Loucy (cell line): ENCODE results near the gene LGALS3BP.

ENCODE experiments used
- H2AFZ ChIP-seq: fragments of 200-600 bp; sonication (generic); 2 replicates; pipeline ENCODE4 v1.6.0; 2016; ENCODE audit warnings: antibody characterized with exemption, mild to moderate bottlenecking, low read length, moderate library complexity
- H3F3A ChIP-seq: fragments of 200-600 bp; 2 replicates; pipeline ENCODE4 v1.6.0; 2016; ENCODE audit warnings: antibody characterized with exemption, low read depth, mild to moderate bottlenecking
- H3K27me3 ChIP-seq: fragments of 200-600 bp; sonication (generic); 2 replicates; pipeline ENCODE4 v1.6.1; 2014; ENCODE audit warnings: low read length, mild to moderate bottlenecking; ENCODE audit not compliant: insufficient read depth, poor library complexity, severe bottlenecking
- H3K36me3 ChIP-seq: fragments of 200-600 bp; sonication (generic); 2 replicates; pipeline ENCODE4 v1.6.1; 2016; ENCODE audit warnings: low read length; ENCODE audit not compliant: insufficient read depth
- H3K4me1 ChIP-seq: fragments of 200-600 bp; sonication (generic); 2 replicates; pipeline ENCODE4 v1.5.1; 2014; ENCODE audit warnings: low read length, mild to moderate bottlenecking; ENCODE audit not compliant: insufficient read depth, poor library complexity, severe bottlenecking
- H3K4me2 ChIP-seq: fragments of 200-600 bp; sonication (generic); 2 replicates; pipeline ENCODE4 v1.6.0; 2014; ENCODE audit warnings: antibody characterized with exemption, low read length, low read depth, mild to moderate bottlenecking; ENCODE audit not compliant: poor library complexity, severe bottlenecking
- H3K4me3 ChIP-seq: fragments of 200-600 bp; sonication (generic); 2 replicates; pipeline ENCODE4 v1.5.1; 2014; ENCODE audit warnings: low read length, mild to moderate bottlenecking, mixed read lengths; ENCODE audit not compliant: poor library complexity, severe bottlenecking
- H3K79me2 ChIP-seq: fragments of 200-600 bp; sonication (generic); 2 replicates; pipeline ENCODE4 v1.6.1; 2014; ENCODE audit warnings: low read length; ENCODE audit not compliant: insufficient read depth
- H3K9ac ChIP-seq: fragments of 200-600 bp; sonication (generic); 2 replicates; pipeline ENCODE4 v1.6.0; 2014; ENCODE audit warnings: mild to moderate bottlenecking, low read depth, low read length, moderate library complexity; ENCODE audit not compliant: poor library complexity, severe bottlenecking
- H3K9me2 ChIP-seq: fragments of 200-600 bp; sonication (generic); replicated peaks from 2 replicates; pipeline ENCODE4 v1.6.1; 2016; ENCODE audit warnings: low read depth, low read length, mixed read lengths
- H3K9me3 ChIP-seq: fragments of 200-600 bp; sonication (generic); 2 replicates; pipeline ENCODE4 v1.6.1; 2014; ENCODE audit warnings: mild to moderate bottlenecking, antibody characterized with exemption, low read length, low read depth; ENCODE audit not compliant: insufficient read depth
- H4K20me1 ChIP-seq: fragments of 200-600 bp; sonication (generic); 2 replicates; pipeline ENCODE4 v1.6.0; 2014; ENCODE audit warnings: antibody characterized with exemption, low read length, mild to moderate bottlenecking; ENCODE audit not compliant: insufficient read depth, poor library complexity, severe bottlenecking
- EZH2phosphoT487 ChIP-seq: fragments of 200-600 bp; IDR thresholded peaks from 2 replicates; pipeline ENCODE4 v1.6.1; 2018; ENCODE audit warnings: antibody characterized with exemption, mild to moderate bottlenecking, moderate library complexity, borderline replicate concordance
- TF ChIP-seq, protein P1 (sequence below): fragments of 200-600 bp; sonication (generic); conservative IDR thresholded peaks from 2 replicates; pipeline ENCODE4 v1.5.1; 2014; ENCODE audit warnings: mild to moderate bottlenecking, antibody characterized with exemption, low read length

LGALS3BP gene

DNA sequence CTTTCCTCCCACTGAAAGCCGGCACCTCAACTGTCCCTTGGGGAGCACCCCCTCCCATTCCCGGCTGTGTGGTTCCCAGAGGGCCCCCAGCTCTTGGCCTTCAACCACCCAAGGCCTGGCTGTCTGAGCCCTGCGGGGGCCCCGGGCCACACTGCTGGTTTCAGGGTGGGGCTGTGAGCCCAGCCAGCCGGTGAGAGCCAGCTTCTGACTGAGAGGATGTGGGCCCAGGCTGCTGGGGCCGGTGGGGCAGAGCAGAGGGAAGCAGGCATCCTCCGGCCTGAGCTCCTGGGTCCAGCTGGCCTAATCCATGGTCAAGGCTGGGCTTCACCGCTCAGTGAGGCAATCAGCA is 875 bp upstream of the LGALS3BP start:
- no peaks in the 10 kb centered on the region for H3K9me2 ChIP-seq
- H3K79me2 ChIP-seq: no peaks in the 10 kb centered on the region
- H3K36me3 ChIP-seq: no peaks in the 10 kb centered on the region
- no peaks in the 10 kb centered on the region for H4K20me1 ChIP-seq
- H3K9ac ChIP-seq: no peak overlapping the region
- no peak overlapping the region for H3K4me3 ChIP-seq
- no peak overlapping the region for H3K4me2 ChIP-seq
- peaks cover 5% of the 10 kb centered on the region for H3K4me1 ChIP-seq
- no peaks in the 10 kb centered on the region for H3K27me3 ChIP-seq
- TF ChIP-seq EZH2phosphoT487: no peak
- TF ChIP-seq, protein P1, sequence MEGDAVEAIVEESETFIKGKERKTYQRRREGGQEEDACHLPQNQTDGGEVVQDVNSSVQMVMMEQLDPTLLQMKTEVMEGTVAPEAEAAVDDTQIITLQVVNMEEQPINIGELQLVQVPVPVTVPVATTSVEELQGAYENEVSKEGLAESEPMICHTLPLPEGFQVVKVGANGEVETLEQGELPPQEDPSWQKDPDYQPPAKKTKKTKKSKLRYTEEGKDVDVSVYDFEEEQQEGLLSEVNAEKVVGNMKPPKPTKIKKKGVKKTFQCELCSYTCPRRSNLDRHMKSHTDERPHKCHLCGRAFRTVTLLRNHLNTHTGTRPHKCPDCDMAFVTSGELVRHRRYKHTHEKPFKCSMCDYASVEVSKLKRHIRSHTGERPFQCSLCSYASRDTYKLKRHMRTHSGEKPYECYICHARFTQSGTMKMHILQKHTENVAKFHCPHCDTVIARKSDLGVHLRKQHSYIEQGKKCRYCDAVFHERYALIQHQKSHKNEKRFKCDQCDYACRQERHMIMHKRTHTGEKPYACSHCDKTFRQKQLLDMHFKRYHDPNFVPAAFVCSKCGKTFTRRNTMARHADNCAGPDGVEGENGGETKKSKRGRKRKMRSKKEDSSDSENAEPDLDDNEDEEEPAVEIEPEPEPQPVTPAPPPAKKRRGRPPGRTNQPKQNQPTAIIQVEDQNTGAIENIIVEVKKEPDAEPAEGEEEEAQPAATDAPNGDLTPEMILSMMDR: no peak
- no peaks in the 10 kb centered on the region for H3F3A ChIP-seq
- H2AFZ ChIP-seq: no peak overlapping the region
- no peaks in the 10 kb centered on the region for H3K9me3 ChIP-seq

DNA sequence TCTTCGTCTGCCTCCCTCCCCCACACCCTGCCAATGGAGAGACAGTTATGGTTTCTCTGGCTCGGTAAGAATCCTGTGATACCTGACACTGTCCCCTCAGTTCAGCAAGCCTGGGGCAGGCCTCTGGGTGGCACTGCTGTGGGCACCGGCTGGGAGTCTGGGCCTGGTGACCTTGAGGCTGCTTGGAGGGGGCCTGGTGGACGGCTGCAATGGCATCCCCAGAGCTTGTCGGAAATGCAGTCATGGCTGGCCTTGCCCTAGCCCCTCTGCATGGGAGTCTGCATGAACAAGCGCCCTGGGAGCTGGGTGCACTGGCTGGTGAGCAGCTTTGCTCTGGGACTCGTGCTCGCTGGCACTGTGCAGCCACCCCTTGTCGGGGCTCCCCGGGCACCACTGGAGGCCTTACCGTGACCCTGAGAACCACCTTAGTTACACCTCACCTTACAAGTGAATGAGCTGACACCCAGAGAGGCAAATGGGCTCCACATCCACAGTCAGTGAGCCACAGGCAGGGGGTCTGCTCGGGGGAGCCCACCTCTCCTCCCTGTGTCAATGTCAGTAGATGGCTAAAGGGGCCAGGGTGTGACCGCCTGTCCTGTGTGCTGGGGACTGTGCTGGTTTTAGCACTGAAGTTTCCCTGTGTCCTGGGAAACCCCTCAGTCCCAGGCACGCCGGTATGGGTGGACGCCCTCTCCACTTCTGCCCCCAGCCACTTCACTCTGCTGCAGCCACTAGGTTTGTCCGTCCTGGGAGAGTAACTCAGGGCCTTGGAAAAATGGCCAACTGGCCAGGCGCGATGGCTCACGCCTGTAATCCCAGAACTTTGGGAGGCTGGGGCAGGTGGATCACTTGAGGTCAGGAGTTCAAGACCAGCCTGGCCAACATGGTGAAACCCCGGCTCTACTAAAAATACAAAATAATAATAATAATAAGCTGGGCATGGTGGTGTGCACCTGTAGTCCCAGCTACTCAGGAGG is 1.4 kb downstream of the LGALS3BP start:
- no peaks in the 10 kb centered on the region for H4K20me1 ChIP-seq
- no peaks in the 10 kb centered on the region for H3K27me3 ChIP-seq
- no peaks in the 10 kb centered on the region for H3K9me2 ChIP-seq
- H2AFZ ChIP-seq: no peak overlapping the region
- no peak overlapping the region for H3K9ac ChIP-seq
- peaks cover 5% of the 10 kb centered on the region for H3K4me1 ChIP-seq
- H3K4me2 ChIP-seq: peak overlapping the region; percentile 24
- H3K36me3 ChIP-seq: no peaks in the 10 kb centered on the region
- H3F3A ChIP-seq: no peaks in the 10 kb centered on the region
- H3K9me3 ChIP-seq: no peaks in the 10 kb centered on the region
- H3K79me2 ChIP-seq: no peaks in the 10 kb centered on the region
- H3K4me3 ChIP-seq: no peak overlapping the region
- TF ChIP-seq EZH2phosphoT487: no peak
- TF ChIP-seq, protein P1: peak; percentile 32

GRCh38 chr17:78977681-78977943 is 2.1 kb downstream of the LGALS3BP start:
- Histone ChIP-seq H3K27me3 (no peaks in the 10 kb centered on the region), H3K4me3 (no peak overlapping the region), H3K9ac (no peak overlapping the region), H3K36me3 (no peaks in the 10 kb centered on the region), H3F3A (no peaks in the 10 kb centered on the region), H3K4me1 (peaks cover 5% of the 10 kb centered on the region), H2AFZ (no peak overlapping the region), H3K9me2 (no peaks in the 10 kb centered on the region), H3K9me3 (no peaks in the 10 kb centered on the region), H4K20me1 (no peaks in the 10 kb centered on the region), H3K79me2 (no peaks in the 10 kb centered on the region), H3K4me2 (no peak overlapping the region)
- no peak for TF ChIP-seq EZH2phosphoT487
- TF ChIP-seq, protein P1: no peak
